ENCODE results near the gene TDRD7.

Gene TDRD7

DNA sequence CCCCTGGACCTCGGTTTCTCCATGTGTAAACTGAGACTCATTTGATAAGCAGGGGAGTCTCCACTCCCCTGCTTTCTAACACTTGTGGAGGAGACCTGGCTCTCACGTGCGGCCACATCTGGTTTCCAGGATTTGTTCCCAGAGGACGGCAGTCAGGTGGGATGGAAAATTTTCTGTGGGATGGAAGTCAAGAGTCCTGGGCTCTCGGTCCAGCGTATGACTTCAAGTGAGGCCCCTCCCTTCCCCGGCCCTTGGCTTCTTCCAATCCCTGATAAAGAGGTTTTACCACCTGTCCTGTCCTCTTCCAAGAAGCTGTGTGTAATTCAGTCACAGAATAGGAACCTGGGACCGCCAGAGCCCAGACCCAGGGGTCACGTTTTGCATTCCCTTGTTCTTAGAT is 124.6 kb downstream of the TDRD7 start:
- Histone ChIP-seq H3K4me3 (ENCODE audit: low read depth in 1 of 2, low read length in 2 of 2) (no peak overlapping the region), H3K36me3 (ENCODE audit: control insufficient read depth in 1 of 2, insufficient read depth in 2 of 2, low read length in 2 of 2) (peaks cover 0 to 12% of the 10 kb centered on the region in 2 donors), H3K27me3 (ENCODE audit: low read depth, low read length) (no peaks in the 10 kb centered on the region), H3K4me1 (ENCODE audit: control insufficient read depth in 1 of 2, insufficient read depth in 2 of 2, low read length in 2 of 2) (peaks cover 0 to 36% of the 10 kb centered on the region in 2 donors), H3K9me3 (ENCODE audit: control insufficient read depth in 1 of 2, low read length in 2 of 2) (peaks cover 0 to 5% of the 10 kb centered on the region in 2 donors), H3K27ac (ENCODE audit: low read length) (no peak overlapping the region)

DNA sequence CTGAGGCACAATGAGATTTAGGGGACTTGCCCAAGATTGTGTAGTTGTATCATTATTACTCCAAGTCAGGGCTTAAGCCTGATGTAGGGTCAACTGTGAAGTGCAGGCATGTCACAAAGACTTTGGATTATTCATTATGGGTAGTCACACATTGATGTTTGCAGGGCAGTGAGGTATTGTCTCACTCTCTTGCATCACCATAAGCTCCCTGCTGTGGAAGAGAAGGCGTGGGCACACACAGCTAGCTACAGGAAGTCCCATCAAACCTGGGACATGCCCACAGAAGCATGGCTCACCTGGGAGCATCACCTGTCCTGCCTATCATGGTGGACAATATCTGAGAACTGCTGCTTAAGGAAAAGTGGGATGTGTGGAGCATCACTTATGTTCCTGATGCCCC is 131.7 kb downstream of the TDRD7 start:
- Histone ChIP-seq H3K4me1 (ENCODE audit: control insufficient read depth in 1 of 2, insufficient read depth in 2 of 2, low read length in 2 of 2) (peaks cover 0 to 8% of the 10 kb centered on the region in 2 donors), H3K4me3 (ENCODE audit: low read depth in 1 of 2, low read length in 2 of 2) (no peak overlapping the region), H3K9me3 (ENCODE audit: control insufficient read depth in 1 of 2, low read length in 2 of 2) (no peaks in the 10 kb centered on the region), H3K27ac (ENCODE audit: low read length) (no peak overlapping the region), H3K27me3 (ENCODE audit: low read depth, low read length) (no peaks in the 10 kb centered on the region), H3K36me3 (ENCODE audit: control insufficient read depth in 1 of 2, insufficient read depth in 2 of 2, low read length in 2 of 2) (peaks cover 4 to 7% of the 10 kb centered on the region in 2 donors)

DNA sequence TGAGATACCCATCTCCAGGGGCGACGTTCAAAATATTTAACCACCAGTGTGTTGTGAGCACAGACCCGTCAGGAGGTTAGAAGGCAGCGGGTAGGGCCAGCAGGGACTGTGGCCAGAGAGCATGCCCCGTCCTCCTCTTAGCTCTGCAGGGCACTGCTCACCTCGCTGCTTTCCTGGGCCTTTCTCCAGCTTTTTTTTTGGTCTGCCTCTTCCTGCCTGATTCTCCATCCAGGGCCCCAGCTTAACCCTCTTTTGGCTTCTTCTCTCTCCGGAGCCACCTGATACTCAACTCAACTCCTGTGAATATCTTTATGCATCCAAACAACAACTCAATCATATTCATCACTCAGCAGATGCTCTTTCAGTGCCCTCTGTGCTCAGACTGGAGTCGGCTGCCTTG is 133.6 kb downstream of the TDRD7 start:
- Histone ChIP-seq H3K36me3 (ENCODE audit: control insufficient read depth in 1 of 2, insufficient read depth in 2 of 2, low read length in 2 of 2) (peaks cover 4 to 7% of the 10 kb centered on the region in 2 donors), H3K27ac (ENCODE audit: low read length) (no peak overlapping the region), H3K27me3 (ENCODE audit: low read depth, low read length) (no peaks in the 10 kb centered on the region), H3K4me1 (ENCODE audit: control insufficient read depth in 1 of 2, insufficient read depth in 2 of 2, low read length in 2 of 2) (peaks cover 0 to 8% of the 10 kb centered on the region in 2 donors), H3K9me3 (ENCODE audit: control insufficient read depth in 1 of 2, low read length in 2 of 2) (no peaks in the 10 kb centered on the region), H3K4me3 (ENCODE audit: low read depth in 1 of 2, low read length in 2 of 2) (no peak overlapping the region)

Data from muscle layer of duodenum (tissue), 2 donors.